Keratinocyte (primary cell): Measurements from ENCODE around the gene CD93.

ENCODE experiments used
- CTCF ChIP-seq, 3 experiments: IDR thresholded peaks in 1 of 3; conservative IDR thresholded peaks in 1 of 3; optimal IDR thresholded peaks in 1 of 3; 2 replicates in 2 of 3; 3 replicates in 1 of 3; pipeline versions ENCODE3 to v1.5.1; 2011; ENCODE audit warnings: low read length in 3 of 3, mild to moderate bottlenecking in 3 of 3, moderate library complexity in 2 of 3, control low read depth in 1 of 3, inconsistent platforms in 1 of 3; ENCODE audit not compliant: insufficient read depth in 2 of 3; ENCODE audit errors: extremely low read depth in 1 of 3
- EZH2 ChIP-seq: IDR thresholded peaks from one replicate; pipeline ENCODE4 v1.6.1; 2012; ENCODE audit warnings: inconsistent platforms, mild to moderate bottlenecking, low read length, moderate library complexity

DNA sequence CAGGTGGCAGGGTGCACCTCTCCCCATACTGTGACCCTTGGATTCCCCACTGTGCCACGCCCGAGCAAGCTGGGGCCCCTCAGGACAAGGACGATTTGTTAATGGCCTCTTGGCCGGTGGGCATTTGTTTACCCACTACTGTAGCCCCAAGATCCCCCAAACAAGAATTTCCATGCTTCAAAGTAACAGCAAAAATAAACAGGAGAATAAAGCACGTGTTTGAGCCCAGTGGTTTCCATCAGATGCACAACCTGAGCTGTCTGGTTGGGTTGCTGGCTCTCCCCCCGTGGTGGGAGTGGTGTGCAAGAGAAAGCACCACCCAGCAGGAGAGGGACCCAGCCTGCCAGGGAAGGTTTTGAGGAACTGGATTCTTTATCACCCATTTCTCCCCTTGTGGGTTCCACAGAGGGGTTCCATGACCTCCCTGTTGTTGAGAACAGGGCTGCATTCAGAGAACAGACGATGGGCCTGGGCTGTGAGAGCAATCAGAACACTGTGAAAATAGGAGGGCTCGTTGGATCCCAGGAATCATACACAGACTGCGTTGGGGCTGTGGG lies 4.8 kb downstream of the CD93 start:
- TF ChIP-seq CTCF (optimal IDR thresholded peaks at IDR 0.05 in 1 of 3, IDR thresholded peaks at IDR 0.05 in 1 of 3, conservative IDR thresholded peaks at IDR 0.05 in 1 of 3; ENCODE audit: extremely low read depth in 1 of 3, insufficient read depth in 2 of 3, low read length in 3 of 3) (no peak), EZH2 (no peak)
